Measurements from ENCODE around the gene NPTX2. TPM values are rescaled to one million over a fixed set of nuclear protein-coding genes. Genes with fewer than 3 reads are reported as not detected.

Gene NPTX2
- total RNA-seq, 1 experiment from 2014 or later, result 10.9 TPM

DNA sequence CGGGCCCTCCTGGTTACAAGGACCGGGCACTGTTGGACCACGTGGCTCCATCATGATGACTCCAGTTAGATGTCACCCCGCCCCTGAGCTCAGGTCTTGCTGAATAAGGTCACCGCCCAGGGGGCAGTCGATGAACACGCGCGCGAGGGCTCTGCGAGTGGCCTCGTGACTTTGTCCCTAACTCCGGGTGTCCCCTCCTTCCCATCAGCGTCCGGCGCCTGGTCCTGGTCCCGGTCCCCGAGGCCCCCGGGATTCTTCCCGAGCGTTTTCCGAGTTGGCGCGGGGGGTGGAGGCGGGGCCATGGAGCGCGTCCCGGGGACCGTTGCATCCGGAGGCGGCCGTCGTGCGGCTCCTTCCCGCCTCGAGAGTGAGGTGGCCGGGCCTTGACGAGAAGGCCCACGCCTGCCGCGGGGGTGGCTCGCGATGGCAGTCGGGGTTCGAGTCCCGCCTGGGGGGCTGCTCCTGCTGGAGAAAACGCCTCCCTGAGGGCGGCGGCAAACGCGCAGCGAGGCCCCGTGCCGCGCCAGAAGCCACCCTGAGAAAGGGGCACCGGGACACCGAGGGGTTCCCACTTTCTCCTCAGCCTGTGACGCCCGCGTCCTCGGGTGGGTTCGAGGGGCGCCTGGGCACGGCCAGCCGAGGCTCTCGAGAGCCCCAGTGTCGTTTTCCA, 569 bp upstream of the NPTX2 start (continued):
- TF ChIP-seq, protein P1, sequence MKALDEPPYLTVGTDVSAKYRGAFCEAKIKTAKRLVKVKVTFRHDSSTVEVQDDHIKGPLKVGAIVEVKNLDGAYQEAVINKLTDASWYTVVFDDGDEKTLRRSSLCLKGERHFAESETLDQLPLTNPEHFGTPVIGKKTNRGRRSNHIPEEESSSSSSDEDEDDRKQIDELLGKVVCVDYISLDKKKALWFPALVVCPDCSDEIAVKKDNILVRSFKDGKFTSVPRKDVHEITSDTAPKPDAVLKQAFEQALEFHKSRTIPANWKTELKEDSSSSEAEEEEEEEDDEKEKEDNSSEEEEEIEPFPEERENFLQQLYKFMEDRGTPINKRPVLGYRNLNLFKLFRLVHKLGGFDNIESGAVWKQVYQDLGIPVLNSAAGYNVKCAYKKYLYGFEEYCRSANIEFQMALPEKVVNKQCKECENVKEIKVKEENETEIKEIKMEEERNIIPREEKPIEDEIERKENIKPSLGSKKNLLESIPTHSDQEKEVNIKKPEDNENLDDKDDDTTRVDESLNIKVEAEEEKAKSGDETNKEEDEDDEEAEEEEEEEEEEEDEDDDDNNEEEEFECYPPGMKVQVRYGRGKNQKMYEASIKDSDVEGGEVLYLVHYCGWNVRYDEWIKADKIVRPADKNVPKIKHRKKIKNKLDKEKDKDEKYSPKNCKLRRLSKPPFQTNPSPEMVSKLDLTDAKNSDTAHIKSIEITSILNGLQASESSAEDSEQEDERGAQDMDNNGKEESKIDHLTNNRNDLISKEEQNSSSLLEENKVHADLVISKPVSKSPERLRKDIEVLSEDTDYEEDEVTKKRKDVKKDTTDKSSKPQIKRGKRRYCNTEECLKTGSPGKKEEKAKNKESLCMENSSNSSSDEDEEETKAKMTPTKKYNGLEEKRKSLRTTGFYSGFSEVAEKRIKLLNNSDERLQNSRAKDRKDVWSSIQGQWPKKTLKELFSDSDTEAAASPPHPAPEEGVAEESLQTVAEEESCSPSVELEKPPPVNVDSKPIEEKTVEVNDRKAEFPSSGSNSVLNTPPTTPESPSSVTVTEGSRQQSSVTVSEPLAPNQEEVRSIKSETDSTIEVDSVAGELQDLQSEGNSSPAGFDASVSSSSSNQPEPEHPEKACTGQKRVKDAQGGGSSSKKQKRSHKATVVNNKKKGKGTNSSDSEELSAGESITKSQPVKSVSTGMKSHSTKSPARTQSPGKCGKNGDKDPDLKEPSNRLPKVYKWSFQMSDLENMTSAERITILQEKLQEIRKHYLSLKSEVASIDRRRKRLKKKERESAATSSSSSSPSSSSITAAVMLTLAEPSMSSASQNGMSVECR (CRISPR knock-in tag; IDR thresholded peaks at IDR 0.05; ENCODE audit: borderline replicate concordance), result no peak; the same call in 1 of the 2 replicates
- TF ChIP-seq, protein P2, sequence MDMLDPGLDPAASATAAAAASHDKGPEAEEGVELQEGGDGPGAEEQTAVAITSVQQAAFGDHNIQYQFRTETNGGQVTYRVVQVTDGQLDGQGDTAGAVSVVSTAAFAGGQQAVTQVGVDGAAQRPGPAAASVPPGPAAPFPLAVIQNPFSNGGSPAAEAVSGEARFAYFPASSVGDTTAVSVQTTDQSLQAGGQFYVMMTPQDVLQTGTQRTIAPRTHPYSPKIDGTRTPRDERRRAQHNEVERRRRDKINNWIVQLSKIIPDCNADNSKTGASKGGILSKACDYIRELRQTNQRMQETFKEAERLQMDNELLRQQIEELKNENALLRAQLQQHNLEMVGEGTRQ (CRISPR knock-in tag; IDR thresholded peaks at IDR 0.05), result peak; percentile 64; the same call in 1 of the 2 replicates
- TF ChIP-seq CBFB (CRISPR knock-in tag; IDR thresholded peaks at IDR 0.05; ENCODE audit: low read depth), result no peak
- no peak for TF ChIP-seq GABPB1 (CRISPR knock-in tag; IDR thresholded peaks at IDR 0.05)
- TF ChIP-seq ESRRA (CRISPR knock-in tag; IDR thresholded peaks at IDR 0.05; ENCODE audit: borderline replicate concordance), result no peak
- TF ChIP-seq RELA (CRISPR knock-in tag; IDR thresholded peaks at IDR 0.05; ENCODE audit: borderline replicate concordance), result no peak
- TF ChIP-seq SOX15 (CRISPR knock-in tag; IDR thresholded peaks at IDR 0.05), result no peak
- no peak for TF ChIP-seq AR (CRISPR knock-in tag; IDR thresholded peaks at IDR 0.05)
- TF ChIP-seq, protein P3, sequence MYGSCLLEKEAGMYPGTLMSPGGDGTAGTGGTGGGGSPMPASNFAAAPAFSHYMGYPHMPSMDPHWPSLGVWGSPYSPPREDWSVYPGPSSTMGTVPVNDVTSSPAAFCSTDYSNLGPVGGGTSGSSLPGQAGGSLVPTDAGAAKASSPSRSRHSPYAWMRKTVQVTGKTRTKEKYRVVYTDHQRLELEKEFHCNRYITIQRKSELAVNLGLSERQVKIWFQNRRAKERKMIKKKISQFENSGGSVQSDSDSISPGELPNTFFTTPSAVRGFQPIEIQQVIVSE (CRISPR knock-in tag; IDR thresholded peaks at IDR 0.05; ENCODE audit: borderline replicate concordance), result no peak
- TF ChIP-seq MYBL2 (CRISPR knock-in tag; IDR thresholded peaks at IDR 0.05), result 0 out of 2 replicates have a peak, but pooled peaks have one; percentile 58
- TF ChIP-seq, protein P4, sequence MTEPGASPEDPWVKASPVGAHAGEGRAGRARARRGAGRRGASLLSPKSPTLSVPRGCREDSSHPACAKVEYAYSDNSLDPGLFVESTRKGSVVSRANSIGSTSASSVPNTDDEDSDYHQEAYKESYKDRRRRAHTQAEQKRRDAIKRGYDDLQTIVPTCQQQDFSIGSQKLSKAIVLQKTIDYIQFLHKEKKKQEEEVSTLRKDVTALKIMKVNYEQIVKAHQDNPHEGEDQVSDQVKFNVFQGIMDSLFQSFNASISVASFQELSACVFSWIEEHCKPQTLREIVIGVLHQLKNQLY (CRISPR knock-in tag; IDR thresholded peaks at IDR 0.05), result no peak
- no peak for TF ChIP-seq TEAD4 (CRISPR knock-in tag; IDR thresholded peaks at IDR 0.05)
- no peak for TF ChIP-seq JUN (CRISPR knock-in tag; IDR thresholded peaks at IDR 0.05)
- 0 out of 2 replicates have a peak, but pooled peaks have one; percentile 12 for TF ChIP-seq ELF4 (CRISPR knock-in tag; IDR thresholded peaks at IDR 0.05; ENCODE audit: low read depth)
- peak; percentile 58; the same call in 1 of the 2 replicates for TF ChIP-seq AFF4 (CRISPR knock-in tag; IDR thresholded peaks at IDR 0.05; ENCODE audit: borderline replicate concordance)

All from WTC11 (cell line).